SK-N-SH (cell line): Measurements from ENCODE around the gene WIPF3.

ENCODE experiments used
- CHD2 ChIP-seq: fragments of 150-350 bp; IDR thresholded peaks from 2 replicates; pipeline ENCODE4 v1.6.1; 2018; ENCODE audit warnings: low read length; ENCODE audit not compliant: partially characterized antibody
- EP300 ChIP-seq, 2 experiments: IDR thresholded peaks; 2 replicates each; pipeline versions ENCODE4 v1.4.0 to v1.6.1; 2012; ENCODE audit warnings: borderline replicate concordance in 1 of 2, low read depth in 1 of 2, low read length in 1 of 2
- EZH2phosphoT487 ChIP-seq: fragments of 200-600 bp; sonication (generic); IDR thresholded peaks from 2 replicates; pipeline ENCODE4 v1.6.1; 2017; ENCODE audit warnings: low read depth, mixed run types, mild to moderate bottlenecking, antibody characterized with exemption, moderate library complexity, borderline replicate concordance
- FOXM1 ChIP-seq: IDR thresholded peaks from 2 replicates; pipeline ENCODE4 v1.4.0; 2012; ENCODE audit warnings: low read depth, mild to moderate bottlenecking
- NFIC ChIP-seq: IDR thresholded peaks from 2 replicates; pipeline ENCODE4 v1.4.0; 2012; ENCODE audit warnings: borderline replicate concordance
- POLR2AphosphoS5 ChIP-seq: IDR thresholded peaks from 2 replicates; pipeline ENCODE4 v1.6.1; 2012; ENCODE audit warnings: low read depth, low read length
- RAD21 ChIP-seq: IDR thresholded peaks from 2 replicates; pipeline ENCODE4 v1.6.1; 2012; ENCODE audit warnings: mild to moderate bottlenecking, low read length
- REST ChIP-seq: IDR thresholded peaks from 2 replicates; pipeline ENCODE4 v1.6.1; 2012; ENCODE audit warnings: mild to moderate bottlenecking, low read depth, low read length, moderate library complexity
- RFX5 ChIP-seq: IDR thresholded peaks from 2 replicates; pipeline ENCODE4 v1.6.1; 2012; ENCODE audit warnings: mild to moderate bottlenecking, improper control_type of control experiment, low read length
- SIN3A ChIP-seq: IDR thresholded peaks from 2 replicates; pipeline ENCODE4 v1.6.1; 2012; ENCODE audit warnings: low read depth, mild to moderate bottlenecking, low read length, moderate library complexity, borderline replicate concordance
- TAF1 ChIP-seq: IDR thresholded peaks from 2 replicates; pipeline ENCODE4 v1.6.1; 2012; ENCODE audit warnings: low read depth, mild to moderate bottlenecking, low read length, moderate library complexity, borderline replicate concordance
- USF1 ChIP-seq: IDR thresholded peaks from 2 replicates; pipeline ENCODE4 v1.4.0; 2012; ENCODE audit warnings: low read depth, borderline replicate concordance
- TF ChIP-seq, protein P1 (sequence below): fragments of 200-600 bp; sonication (generic); IDR thresholded peaks from 2 replicates; pipeline ENCODE4 v1.6.1; 2017; ENCODE audit warnings: antibody characterized with exemption, mild to moderate bottlenecking, moderate library complexity
- TF ChIP-seq, protein P2 (sequence below): IDR thresholded peaks from 2 replicates; pipeline ENCODE4 v1.4.0; 2012; ENCODE audit warnings: low read depth, borderline replicate concordance

- TF ChIP-seq, protein P1, sequence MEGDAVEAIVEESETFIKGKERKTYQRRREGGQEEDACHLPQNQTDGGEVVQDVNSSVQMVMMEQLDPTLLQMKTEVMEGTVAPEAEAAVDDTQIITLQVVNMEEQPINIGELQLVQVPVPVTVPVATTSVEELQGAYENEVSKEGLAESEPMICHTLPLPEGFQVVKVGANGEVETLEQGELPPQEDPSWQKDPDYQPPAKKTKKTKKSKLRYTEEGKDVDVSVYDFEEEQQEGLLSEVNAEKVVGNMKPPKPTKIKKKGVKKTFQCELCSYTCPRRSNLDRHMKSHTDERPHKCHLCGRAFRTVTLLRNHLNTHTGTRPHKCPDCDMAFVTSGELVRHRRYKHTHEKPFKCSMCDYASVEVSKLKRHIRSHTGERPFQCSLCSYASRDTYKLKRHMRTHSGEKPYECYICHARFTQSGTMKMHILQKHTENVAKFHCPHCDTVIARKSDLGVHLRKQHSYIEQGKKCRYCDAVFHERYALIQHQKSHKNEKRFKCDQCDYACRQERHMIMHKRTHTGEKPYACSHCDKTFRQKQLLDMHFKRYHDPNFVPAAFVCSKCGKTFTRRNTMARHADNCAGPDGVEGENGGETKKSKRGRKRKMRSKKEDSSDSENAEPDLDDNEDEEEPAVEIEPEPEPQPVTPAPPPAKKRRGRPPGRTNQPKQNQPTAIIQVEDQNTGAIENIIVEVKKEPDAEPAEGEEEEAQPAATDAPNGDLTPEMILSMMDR, result no peak
- no peak for TF ChIP-seq SIN3A
- TF ChIP-seq, protein P2, sequence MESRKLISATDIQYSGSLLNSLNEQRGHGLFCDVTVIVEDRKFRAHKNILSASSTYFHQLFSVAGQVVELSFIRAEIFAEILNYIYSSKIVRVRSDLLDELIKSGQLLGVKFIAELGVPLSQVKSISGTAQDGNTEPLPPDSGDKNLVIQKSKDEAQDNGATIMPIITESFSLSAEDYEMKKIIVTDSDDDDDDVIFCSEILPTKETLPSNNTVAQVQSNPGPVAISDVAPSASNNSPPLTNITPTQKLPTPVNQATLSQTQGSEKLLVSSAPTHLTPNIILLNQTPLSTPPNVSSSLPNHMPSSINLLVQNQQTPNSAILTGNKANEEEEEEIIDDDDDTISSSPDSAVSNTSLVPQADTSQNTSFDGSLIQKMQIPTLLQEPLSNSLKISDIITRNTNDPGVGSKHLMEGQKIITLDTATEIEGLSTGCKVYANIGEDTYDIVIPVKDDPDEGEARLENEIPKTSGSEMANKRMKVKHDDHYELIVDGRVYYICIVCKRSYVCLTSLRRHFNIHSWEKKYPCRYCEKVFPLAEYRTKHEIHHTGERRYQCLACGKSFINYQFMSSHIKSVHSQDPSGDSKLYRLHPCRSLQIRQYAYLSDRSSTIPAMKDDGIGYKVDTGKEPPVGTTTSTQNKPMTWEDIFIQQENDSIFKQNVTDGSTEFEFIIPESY, result no peak
- no peak for TF ChIP-seq EZH2phosphoT487
- no peak for TF ChIP-seq FOXM1
- TF ChIP-seq POLR2AphosphoS5, result no peak
- no peak for TF ChIP-seq RFX5
- TF ChIP-seq REST, result no peak
- no peak for TF ChIP-seq CHD2
- no peak for TF ChIP-seq EP300 (IDR thresholded peaks at IDR 0.05; ENCODE audit: borderline replicate concordance in 1 of 2, low read depth in 1 of 2, low read length in 1 of 2)
- TF ChIP-seq USF1, result no peak
- TF ChIP-seq TAF1, result no peak
- TF ChIP-seq NFIC, result no peak
- no peak for TF ChIP-seq RAD21
These were observed 158.7 kb downstream of the WIPF3 start for GRCh38 chr7:29965030-29965429.
